SK-N-SH (cell line): ENCODE data around the gene GARNL3. TPM values are rescaled to one million over a fixed set of nuclear protein-coding genes. Genes with fewer than 3 reads are reported as not detected.

Source experiments
- CTCF ChIA-PET: fragments of 300-600, 350-600 bp; formaldehyde crosslinking; extraction: SDS; loops from one replicate; lab custom pipeline; 2021; lab: Yijun Ruan, JAX
- POLR2A ChIA-PET: fragments of 350-600 bp; sonication (Branson Sonifier 250); formaldehyde crosslinking; extraction: SDS; loops from one replicate; lab custom pipeline; 2020; ENCODE audit warnings: antibody characterized with exemption, inconsistent platforms; lab: Yijun Ruan, JAX
- DNase-seq: peaks from one replicate; pipeline ENCODE4 v3.0.0; 2012
- H2AFZ ChIP-seq: fragments of 200-600 bp; sonication (generic); 2 replicates; pipeline ENCODE4 v1.8.1; 2016; ENCODE audit warnings: antibody characterized with exemption, mild to moderate bottlenecking, low read depth
- H3F3A ChIP-seq: fragments of 200-600 bp; sonication (generic); replicated peaks from 2 replicates; pipeline ENCODE3; 2016; ENCODE audit warnings: antibody characterized with exemption, mild to moderate bottlenecking; ENCODE audit not compliant: insufficient read depth
- H3K27ac ChIP-seq, 2 experiments: fragments of 200-500 bp in 1 of 2; fragments of 200-600 bp in 1 of 2; sonication (Bioruptor generic) in 1 of 2; sonication (generic), shearing (Covaris generic) in 1 of 2; 2 replicates each; pipeline versions ENCODE4 v1.5.1 to v1.6.1; 2014 to 2016; ENCODE audit warnings: low read depth in 2 of 2, inconsistent platforms in 1 of 2, low read length in 1 of 2, mild to moderate bottlenecking in 1 of 2, mixed read lengths in 1 of 2
- H3K27me3 ChIP-seq: fragments of 200-600 bp; sonication (generic), shearing (Covaris generic); 2 replicates; pipeline ENCODE4 v1.6.1; 2016; ENCODE audit warnings: mixed run types; ENCODE audit not compliant: insufficient read depth
- H3K36me3 ChIP-seq, 2 experiments: fragments of 200-500 bp in 1 of 2; fragments of 200-600 bp in 1 of 2; sonication (Bioruptor generic) in 1 of 2; sonication (generic) in 1 of 2; replicated peaks in 1 of 2; 2 replicates each; pipeline versions ENCODE3 to v1.5.1; 2014 to 2016; ENCODE audit warnings: low read length in 1 of 2, mild to moderate bottlenecking in 1 of 2; ENCODE audit not compliant: insufficient read depth in 2 of 2, control insufficient read depth in 1 of 2
- H3K4me1 ChIP-seq, 2 experiments: fragments of 200-500 bp in 1 of 2; fragments of 200-600 bp in 1 of 2; sonication (Bioruptor generic) in 1 of 2; sonication (generic), shearing (Covaris generic) in 1 of 2; 2 replicates each; pipeline versions ENCODE4 v1.5.1 to v1.6.1; 2014 to 2016; ENCODE audit warnings: low read depth in 1 of 2, low read length in 1 of 2, mixed run types in 1 of 2; ENCODE audit not compliant: insufficient read depth in 2 of 2, control insufficient read depth in 1 of 2
- H3K4me2 ChIP-seq: fragments of 200-600 bp; sonication (generic), shearing (Covaris generic); 2 replicates; pipeline ENCODE4 v1.6.1; 2017; ENCODE audit warnings: mixed run types
- H3K4me3 ChIP-seq, 2 experiments: fragments of 200-500 bp in 1 of 2; fragments of 200-600 bp in 1 of 2; sonication (Bioruptor generic) in 1 of 2; sonication (generic), shearing (Covaris generic) in 1 of 2; 2 replicates each; pipeline versions ENCODE4 v1.5.1 to v1.8.1; 2014 to 2016; ENCODE audit warnings: low read depth in 2 of 2, inconsistent platforms in 1 of 2, low read length in 1 of 2, mild to moderate bottlenecking in 1 of 2, mixed read lengths in 1 of 2, moderate library complexity in 1 of 2
- H3K79me2 ChIP-seq: fragments of 200-600 bp; sonication (generic); 2 replicates; pipeline ENCODE4 v1.8.1; 2017; ENCODE audit warnings: mild to moderate bottlenecking; ENCODE audit not compliant: insufficient read depth
- H3K9ac ChIP-seq: fragments of 200-600 bp; sonication (generic); 2 replicates; pipeline ENCODE4 v1.6.1; 2017; ENCODE audit warnings: mixed run types
- H3K9me2 ChIP-seq: fragments of 200-600 bp; sonication (generic); 2 replicates; pipeline ENCODE4 v1.6.1; 2017; ENCODE audit warnings: mixed run types
- H3K9me3 ChIP-seq: fragments of 200-600 bp; sonication (generic); 2 replicates; pipeline ENCODE4 v1.6.1; 2017; ENCODE audit warnings: mixed run types, mild to moderate bottlenecking, moderate library complexity
- H4K20me1 ChIP-seq: fragments of 200-600 bp; sonication (generic); 2 replicates; pipeline ENCODE4 v1.6.1; 2017; ENCODE audit warnings: mild to moderate bottlenecking, mixed run types; ENCODE audit not compliant: insufficient read depth
- CHD2 ChIP-seq: fragments of 150-350 bp; IDR thresholded peaks from 2 replicates; pipeline ENCODE4 v1.6.1; 2018; ENCODE audit warnings: low read length; ENCODE audit not compliant: partially characterized antibody
- EZH2phosphoT487 ChIP-seq: fragments of 200-600 bp; sonication (generic); IDR thresholded peaks from 2 replicates; pipeline ENCODE4 v1.6.1; 2017; ENCODE audit warnings: low read depth, mixed run types, mild to moderate bottlenecking, antibody characterized with exemption, moderate library complexity, borderline replicate concordance
- FOXJ3 ChIP-seq: sonication (generic); formaldehyde crosslinking; IDR thresholded peaks from 2 replicates; pipeline ENCODE4 v1.5.1; 2020; ENCODE audit warnings: mild to moderate bottlenecking, missing genetic modification reagents
- GABPA ChIP-seq: IDR thresholded peaks from 2 replicates; pipeline ENCODE4 v1.4.0; 2012; ENCODE audit warnings: low read depth, mild to moderate bottlenecking
- GATA2 ChIP-seq: sonication (generic); formaldehyde crosslinking; IDR thresholded peaks from 2 replicates; pipeline ENCODE4 v1.5.0; 2020; ENCODE audit warnings: mild to moderate bottlenecking, missing genetic modification reagents
- JUND ChIP-seq: IDR thresholded peaks from 2 replicates; pipeline ENCODE4 v1.4.0; 2012
- MXI1 ChIP-seq: IDR thresholded peaks from 2 replicates; pipeline ENCODE4 v1.6.1; 2012; ENCODE audit warnings: mild to moderate bottlenecking, low read depth, low read length, improper control_type of control experiment
- PBX3 ChIP-seq: IDR thresholded peaks from 2 replicates; pipeline ENCODE4; 2012
- SIN3A ChIP-seq: IDR thresholded peaks from 2 replicates; pipeline ENCODE4 v1.6.1; 2012; ENCODE audit warnings: low read depth, mild to moderate bottlenecking, low read length, moderate library complexity, borderline replicate concordance
- SMC3 ChIP-seq: IDR thresholded peaks from 2 replicates; pipeline ENCODE4 v1.6.1; 2012; ENCODE audit warnings: low read depth, low read length, improper control_type of control experiment
- TEAD4 ChIP-seq: IDR thresholded peaks from 2 replicates; pipeline ENCODE4 v1.4.0; 2012; ENCODE audit warnings: mild to moderate bottlenecking, borderline replicate concordance; ENCODE audit not compliant: insufficient read depth
- ZBTB33 ChIP-seq: IDR thresholded peaks from 2 replicates; pipeline ENCODE4 v1.4.0; 2012; ENCODE audit warnings: low read depth, borderline replicate concordance
- WGBS: methylation state at CpG from one replicate; pipeline ENCODE4 v1.1.6; 2017; ENCODE audit warnings: low lambda C conversion rate; 5-methylcytosine and 5-hydroxymethylcytosine counted together
- polyA plus RNA-seq, 3 experiments: library from polyadenylated mRNA; depleted of rRNA; stranded (reverse); fragments of >200 nt; gene quantifications; 2 replicates each; pipeline ENCODE4 v1.2.3, GENCODE V29; 2012

Gene GARNL3
- polyA plus RNA-seq, 1 of the 3 experiments (the other 2 are of a cell fraction), result 9.1 TPM

- no peaks in the 10 kb centered on the region for H3K79me2 ChIP-seq
- POLR2A ChIA-PET, result no interaction called here
- no peak for TF ChIP-seq CHD2
- no peak for TF ChIP-seq PBX3
- TF ChIP-seq GABPA, result no peak
- TF ChIP-seq MXI1, result no peak
- TF ChIP-seq JUND, result no peak
- TF ChIP-seq SIN3A, result no peak
- no peak for TF ChIP-seq GATA2
- no peak for TF ChIP-seq TEAD4
- no peak for TF ChIP-seq ZBTB33
- TF ChIP-seq SMC3, result no peak
- no peak for TF ChIP-seq FOXJ3 (CRISPR knock-in tag)
- no peak overlapping the region for H2AFZ ChIP-seq
- H3K4me1 ChIP-seq, result peaks cover 2 to 16% of the 10 kb centered on the region in 2 experiments; a peak in 3 of 4 replicates
- no peak overlapping the region for H3K27ac ChIP-seq
- H3F3A ChIP-seq, result peaks cover 13% of the 10 kb centered on the region
- DNase-seq, result no peak
- no peaks in the 10 kb centered on the region for H3K9me3 ChIP-seq
- H4K20me1 ChIP-seq, result no peaks in the 10 kb centered on the region
- CTCF ChIA-PET, result interaction anchor here (1.3 kb wide), 1 partner anchor 32 kb away, joined by 3 read pairs; no protein-coding TSS in a partner anchor
- H3K36me3 ChIP-seq, result peaks cover 7 to 11% of the 10 kb centered on the region in 2 experiments
- H3K9ac ChIP-seq, result no peak overlapping the region
- no peak overlapping the region for H3K4me2 ChIP-seq
- H3K4me3 ChIP-seq, result no peak overlapping the region
- WGBS, result 94% methylated on average over 5 of the region's 5 CpGs
- H3K9me2 ChIP-seq, result no peaks in the 10 kb centered on the region
- H3K27me3 ChIP-seq, result no peaks in the 10 kb centered on the region
These were observed 58.8 kb downstream of the GARNL3 start for GRCh38 chr9:127323393-127323792.

GRCh38 chr9:127330501-127330900 is 65.9 kb downstream of the GARNL3 start:
- Histone ChIP-seq H4K20me1 (no peaks in the 10 kb centered on the region), H3K4me1 (peaks cover 0 to 12% of the 10 kb centered on the region in 2 experiments; a peak in 1 of 4 replicates), H2AFZ (no peak overlapping the region), H3F3A (peaks cover 2% of the 10 kb centered on the region), H3K4me2 (no peak overlapping the region), H3K79me2 (no peaks in the 10 kb centered on the region), H3K9me2 (no peaks in the 10 kb centered on the region), H3K27ac (no peak overlapping the region), H3K9ac (no peak overlapping the region), H3K27me3 (no peaks in the 10 kb centered on the region), H3K36me3 (peaks cover 7 to 14% of the 10 kb centered on the region in 2 experiments), H3K4me3 (no peak overlapping the region), H3K9me3 (no peaks in the 10 kb centered on the region)
- no peak for TF ChIP-seq EZH2phosphoT487
- DNase-seq, result no peak
- ChIA-PET POLR2A (no interaction called here), CTCF (interaction anchor here (0.6 to 2.2 kb wide), 2 partner anchors 9 to 10 kb away, joined by 3 to 5 read pairs; no protein-coding TSS in a partner anchor)
- 88% methylated on average over 5 of the region's 5 CpGs for WGBS
